DND-41 (cell line): ENCODE results near the gene CDC14A.

Experiments
- CTCF ChIP-seq: IDR thresholded peaks from 2 replicates; pipeline ENCODE4 v1.5.1; 2012; ENCODE audit warnings: borderline replicate concordance, low read length, moderate library complexity, mild to moderate bottlenecking; ENCODE audit not compliant: poor library complexity, severe bottlenecking; ENCODE audit errors: extremely low read depth
- EZH2 ChIP-seq: IDR thresholded peaks from 3 replicates; pipeline ENCODE4 v1.6.1; 2012; ENCODE audit warnings: borderline replicate concordance, low read depth, mild to moderate bottlenecking, moderate library complexity, low read length, inconsistent platforms; ENCODE audit not compliant: severe bottlenecking

- TF ChIP-seq CTCF (no peak), EZH2 (no peak)
Observed at GRCh38 chr1:100440075-100440809, 87.9 kb downstream of the CDC14A start.
